B cell (primary cell): ENCODE measurements around the gene PRAMEF15. TPM values are rescaled to one million over a fixed set of nuclear protein-coding genes. Genes with fewer than 3 reads are reported as not detected.
A peak's percentile ranks its signal among the peaks of the same experiment; 100 is the strongest.
"Not testable (repeated sequence)": the region's sequence is repeated elsewhere in the genome, so short reads cannot be mapped to it uniquely, and the experiment has no call there.

Experiments
- ATAC-seq: fragments of 200-7000 bp; cut with Tn5 transposase; one replicate; pipeline ENCODE4 v1.10.0; 2021; ENCODE audit warnings: low read depth, mild to moderate bottlenecking, moderate number of reproducible peaks, moderate library complexity
- CTCF ChIA-PET: fragments of 350-600 bp; sonication (Branson Sonifier 250); formaldehyde crosslinking; loops from one replicate; lab custom pipeline; 2021; ENCODE audit warnings: antibody characterized with exemption, inconsistent platforms; lab: Charles Lee
- POLR2A ChIA-PET: fragments of 350-600 bp; sonication (Branson Sonifier 250); formaldehyde crosslinking; loops from one replicate; lab custom pipeline; 2021; ENCODE audit warnings: antibody characterized with exemption; lab: Charles Lee
- DNase-seq: peaks from one replicate; pipeline ENCODE4 v3.0.0; 2013
- H2AFZ ChIP-seq: 2 replicates; pipeline ENCODE4 v1.6.1; 2012; ENCODE audit warnings: mild to moderate bottlenecking, low read depth, low read length; ENCODE audit not compliant: insufficient read depth, poor library complexity, severe bottlenecking
- H3K27ac ChIP-seq, 2 donors: 1 replicate in 1 of 2; 2 replicates in 1 of 2; pipeline ENCODE4 v1.5.1; 2012 to 2013; ENCODE audit warnings: low read length in 2 of 2, mild to moderate bottlenecking in 2 of 2, moderate library complexity in 1 of 2
- H3K27me3 ChIP-seq, 4 experiments: fragments of 200-600 bp in 1 of 4; sonication (generic) in 1 of 4; replicated peaks in 1 of 4; 1 replicate in 2 of 4; 2 replicates in 2 of 4; pipeline versions ENCODE4 v1.6.1 to v1.7.0; 2013 to 2016; ENCODE audit warnings: low read length in 3 of 4, mild to moderate bottlenecking in 2 of 4, mixed read lengths in 1 of 4, moderate library complexity in 1 of 4; ENCODE audit not compliant: insufficient read depth in 4 of 4, control insufficient read depth in 3 of 4; ENCODE audit errors: control extremely low read depth in 1 of 4
- H3K36me3 ChIP-seq, 2 experiments: replicated peaks in 1 of 2; 1 replicate in 1 of 2; 2 replicates in 1 of 2; pipeline versions ENCODE4 v1.6.1 to v1.7.1; 2013; ENCODE audit warnings: low read length in 1 of 2; ENCODE audit not compliant: insufficient read depth in 2 of 2, control insufficient read depth in 1 of 2; ENCODE audit errors: control extremely low read depth in 1 of 2, extremely low read depth in 1 of 2
- H3K4me1 ChIP-seq, 2 donors: fragments of 200-600 bp in 1 of 2; sonication (generic) in 1 of 2; 1 replicate in 1 of 2; 2 replicates in 1 of 2; pipeline versions ENCODE4 v1.5.1 to v1.6.1; 2013 to 2017; ENCODE audit warnings: low read length in 2 of 2; ENCODE audit not compliant: control insufficient read depth in 2 of 2, insufficient read depth in 2 of 2
- H3K4me2 ChIP-seq: replicated peaks from 2 replicates; pipeline ENCODE3; 2012; ENCODE audit warnings: mild to moderate bottlenecking, low read depth, low read length; ENCODE audit not compliant: poor library complexity, severe bottlenecking
- H3K4me3 ChIP-seq, 5 experiments: fragments of 200-600 bp in 1 of 5; sonication (generic) in 1 of 5; 1 replicate in 3 of 5; 2 replicates in 2 of 5; pipeline versions ENCODE4 v1.5.1 to v1.7.0; 2011 to 2016; ENCODE audit warnings: low read length in 4 of 5, mild to moderate bottlenecking in 4 of 5, low read depth in 2 of 5, control low read depth in 1 of 5, moderate library complexity in 1 of 5; ENCODE audit not compliant: insufficient read depth in 1 of 5; ENCODE audit errors: control extremely low read depth in 1 of 5, extremely low read depth in 1 of 5
- H3K79me2 ChIP-seq: fragments of 200-600 bp; sonication (generic); one replicate; pipeline ENCODE4 v1.6.0; 2016; ENCODE audit warnings: low read length; ENCODE audit not compliant: control insufficient read depth, insufficient read depth
- H3K9ac ChIP-seq: fragments of 200-600 bp; sonication (generic); 2 replicates; pipeline ENCODE4 v1.6.1; 2017; ENCODE audit warnings: mild to moderate bottlenecking, low read length, moderate library complexity
- H3K9me3 ChIP-seq, 3 donors: one replicate each; pipeline versions ENCODE4 v1.6.1 to v1.7.1; 2013; ENCODE audit warnings: low read length in 2 of 3; ENCODE audit not compliant: control insufficient read depth in 2 of 3, insufficient read depth in 1 of 3; ENCODE audit errors: control extremely low read depth in 1 of 3
- H4K20me1 ChIP-seq: 2 replicates; pipeline ENCODE4 v1.6.0; 2012; ENCODE audit warnings: mild to moderate bottlenecking, low read length; ENCODE audit not compliant: insufficient read depth, control insufficient read depth, poor library complexity, severe bottlenecking
- H3K27ac Mint-ChIP-seq: one replicate; pipeline ENCODE4 v1.8.0; 2021; ENCODE audit warnings: mixed read lengths
- H3K27me3 Mint-ChIP-seq: one replicate; pipeline ENCODE4 v1.8.0; 2021; ENCODE audit warnings: mixed read lengths
- H3K4me1 Mint-ChIP-seq: one replicate; pipeline ENCODE4 v1.8.0; 2021; ENCODE audit warnings: mixed read lengths
- H3K4me3 Mint-ChIP-seq: one replicate; pipeline ENCODE4 v1.8.0; 2021; ENCODE audit warnings: mixed read lengths
- H3K9me3 Mint-ChIP-seq: one replicate; pipeline ENCODE4 v1.8.0; 2022; ENCODE audit warnings: mixed read lengths; ENCODE audit not compliant: insufficient read depth
- CTCF ChIP-seq: fragments of 200-600 bp; IDR thresholded peaks from one replicate; pipeline ENCODE4 v1.8.0; 2022; ENCODE audit warnings: antibody characterized with exemption, mild to moderate bottlenecking
- WGBS: methylation state at CpG from one replicate; pipeline ENCODE4 v1.1.5; 2013; ENCODE audit warnings: missing lambda C conversion rate; ENCODE audit not compliant: insufficient coverage; 5-methylcytosine and 5-hydroxymethylcytosine counted together
- intact Hi-C: fragments of 100-400 bp; cut with micrococcal nuclease; formaldehyde crosslinking; loops from one replicate; pipeline ENCODE4 v1.10.0; 2022
- polyA plus RNA-seq: library from polyadenylated mRNA; depleted of rRNA; stranded (reverse); fragments of >200 nt; gene quantifications from 2 replicates; pipeline ENCODE4 v1.2.3, GENCODE V29; 2012
- total RNA-seq, 2 donors: library from RNA; stranded (reverse); fragments of 120-200 nt in 1 of 2; gene quantifications; 1 replicate in 1 of 2; 2 replicates in 1 of 2; pipeline versions ENCODE4 v1.2.3 to v1.2.4, GENCODE V29; 2013 to 2022

PRAMEF15 gene
- total and polyA plus RNA-seq, 2 donors (not counting 1 experiment from before 2014, with no cell fraction given) = not detected

DNA sequence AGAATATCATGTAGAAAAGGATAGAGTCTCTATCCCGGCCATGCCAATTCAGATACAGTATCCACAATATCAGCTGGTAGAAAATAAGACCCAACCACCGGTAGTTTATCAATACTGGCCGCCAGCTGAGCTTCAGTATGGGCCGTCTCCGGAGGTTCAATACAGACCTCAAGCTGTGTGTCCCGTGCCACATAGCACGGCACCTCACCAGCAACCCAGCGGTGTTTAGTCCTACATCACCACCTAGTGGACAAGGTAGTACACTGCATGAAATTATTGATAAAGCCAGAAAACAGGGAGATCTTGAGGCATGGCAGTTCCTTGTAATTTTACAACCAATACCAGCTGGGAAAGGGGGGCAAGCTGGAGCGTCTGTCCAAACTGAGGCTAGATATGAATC is 39.1 kb downstream of the PRAMEF15 start:
- no CpG with 5 or more reads among the region's 9 CpGs for WGBS
- DNase-seq, H3K4me2 ChIP-seq, H3K9me3 Mint-ChIP-seq, H3K27ac ChIP-seq, H3K27ac Mint-ChIP-seq, H3K9ac ChIP-seq, intact Hi-C loops, H3K36me3 ChIP-seq, H3K4me3 Mint-ChIP-seq, H3K27me3 ChIP-seq, CTCF ChIA-PET, H2AFZ ChIP-seq, POLR2A ChIA-PET, H3K4me3 ChIP-seq, ATAC-seq, H3K9me3 ChIP-seq, H3K27me3 Mint-ChIP-seq, H3K79me2 ChIP-seq, H3K4me1 ChIP-seq, H4K20me1 ChIP-seq, H3K4me1 Mint-ChIP-seq: not testable (repeated sequence)

DNA sequence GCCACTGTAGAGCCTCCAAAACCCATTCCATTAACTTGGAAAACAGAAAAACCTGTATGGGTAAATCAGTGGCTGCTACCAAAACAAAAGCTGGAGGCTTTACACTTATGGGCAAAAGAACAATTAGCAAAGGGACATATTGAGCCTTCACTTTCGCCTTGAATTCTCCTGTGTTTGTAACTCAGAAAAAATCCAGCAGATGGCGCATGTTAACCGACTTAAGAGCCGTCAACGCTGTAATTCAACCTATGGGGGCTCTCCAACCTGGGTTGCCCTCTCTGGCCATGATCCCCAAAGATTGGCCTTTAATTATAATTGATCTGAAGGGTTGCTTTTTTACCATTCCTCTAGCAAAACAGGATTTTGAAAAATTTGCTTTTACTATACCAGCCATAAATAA is 41.4 kb downstream of the PRAMEF15 start:
- H3K9me3 Mint-ChIP-seq, H3K79me2 ChIP-seq, H3K4me3 ChIP-seq, H3K9ac ChIP-seq, H3K9me3 ChIP-seq, H3K27me3 Mint-ChIP-seq, H2AFZ ChIP-seq, intact Hi-C loops, H3K4me3 Mint-ChIP-seq, H3K4me2 ChIP-seq, H3K27ac Mint-ChIP-seq, H3K4me1 Mint-ChIP-seq, H4K20me1 ChIP-seq, POLR2A ChIA-PET, H3K27me3 ChIP-seq, H3K4me1 ChIP-seq, H3K36me3 ChIP-seq, ATAC-seq, H3K27ac ChIP-seq, CTCF ChIA-PET: not testable (repeated sequence)
- peak; percentile 74 for TF ChIP-seq CTCF
- peak; percentile 64 for DNase-seq
- WGBS = 0% methylated on average over 5 of the region's 5 CpGs

DNA sequence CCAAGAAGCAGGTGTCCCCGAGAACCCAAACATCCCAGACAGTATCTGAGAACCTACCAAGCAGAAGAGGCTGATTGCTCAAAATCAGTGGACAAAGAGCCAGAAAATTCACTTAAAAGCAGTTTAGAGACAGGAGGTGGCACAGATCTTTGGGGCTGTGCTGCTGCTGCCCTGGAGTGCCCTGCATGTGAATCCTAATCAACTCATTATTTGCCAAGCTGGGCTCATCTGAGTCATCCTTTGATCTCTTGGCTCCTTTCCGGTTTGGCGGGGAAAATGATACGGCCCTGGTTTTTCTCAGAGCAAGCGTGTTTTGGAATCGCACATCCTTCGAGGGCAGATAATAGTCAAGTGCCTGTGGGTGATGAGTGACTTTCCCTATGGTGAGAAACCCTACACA is 47.0 kb downstream of the PRAMEF15 start:
- H3K4me3 ChIP-seq, H4K20me1 ChIP-seq, H3K9ac ChIP-seq, H3K9me3 ChIP-seq, H3K4me2 ChIP-seq, H3K27ac ChIP-seq, ATAC-seq, POLR2A ChIA-PET, H3K27ac Mint-ChIP-seq, intact Hi-C loops, H3K79me2 ChIP-seq, DNase-seq, H3K36me3 ChIP-seq, H3K9me3 Mint-ChIP-seq, H2AFZ ChIP-seq, H3K27me3 ChIP-seq, CTCF ChIA-PET, H3K4me1 ChIP-seq, H3K4me1 Mint-ChIP-seq, H3K4me3 Mint-ChIP-seq, H3K27me3 Mint-ChIP-seq: not testable (repeated sequence)
- no CpG with 5 or more reads among the region's 7 CpGs for WGBS

GRCh38 chr1:13364928-13365327 is 49.5 kb downstream of the PRAMEF15 start:
- H3K79me2 ChIP-seq, H3K4me1 ChIP-seq, H2AFZ ChIP-seq, ATAC-seq, H3K27ac ChIP-seq, DNase-seq, H3K4me2 ChIP-seq, H3K27ac Mint-ChIP-seq, CTCF ChIA-PET, H3K4me3 Mint-ChIP-seq, H3K27me3 Mint-ChIP-seq, H3K27me3 ChIP-seq, H3K9ac ChIP-seq, H3K9me3 Mint-ChIP-seq, H3K4me1 Mint-ChIP-seq, POLR2A ChIA-PET, intact Hi-C loops, H3K36me3 ChIP-seq, H3K4me3 ChIP-seq, H4K20me1 ChIP-seq, H3K9me3 ChIP-seq: not testable (repeated sequence)
- no CpG with 5 or more reads among the region's 4 CpGs for WGBS
